ENCODE results near the gene ALPI.
A peak's percentile ranks its signal among the peaks of the same experiment; 100 is the strongest.
"Not testable (repeated sequence)": the region's sequence is repeated elsewhere in the genome, so short reads cannot be mapped to it uniquely, and the experiment has no call there.

The ALPI gene

GRCh38 chr2:232421189-232421785 lies 34.7 kb upstream of the ALPI start:
- DNase-seq, result no peak

GRCh38 chr2:232422051-232422450 lies 33.9 kb upstream of the ALPI start:
- DNase-seq, result no peak

DNA sequence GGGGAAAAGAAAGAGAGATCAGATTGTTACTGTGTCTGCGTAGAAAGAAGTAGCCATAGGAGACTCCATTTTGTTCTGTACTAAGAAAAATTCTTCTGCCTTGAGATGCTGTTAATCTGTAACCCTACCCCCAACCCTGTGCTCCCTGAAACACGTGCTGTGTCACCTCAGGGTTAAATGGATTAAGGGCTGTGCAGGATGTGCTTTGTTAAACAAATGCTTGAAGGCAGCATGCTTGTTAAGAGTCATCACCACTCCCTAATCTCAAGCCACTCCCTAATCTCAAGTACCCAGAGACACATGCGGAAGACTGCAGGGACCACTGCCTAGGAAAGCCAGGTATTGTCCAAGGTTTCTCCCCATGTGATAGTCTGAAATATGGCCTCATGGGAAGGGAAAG lies 33.0 kb upstream of the ALPI start:
- not testable (repeated sequence) for DNase-seq

- DNase-seq, result not testable (repeated sequence)
Observed at GRCh38 chr2:232423407-232423806, 32.5 kb upstream of the ALPI start.

- DNase-seq, result no peak
Observed at GRCh38 chr2:232431705-232432590, 24.0 kb upstream of the ALPI start.

DNA sequence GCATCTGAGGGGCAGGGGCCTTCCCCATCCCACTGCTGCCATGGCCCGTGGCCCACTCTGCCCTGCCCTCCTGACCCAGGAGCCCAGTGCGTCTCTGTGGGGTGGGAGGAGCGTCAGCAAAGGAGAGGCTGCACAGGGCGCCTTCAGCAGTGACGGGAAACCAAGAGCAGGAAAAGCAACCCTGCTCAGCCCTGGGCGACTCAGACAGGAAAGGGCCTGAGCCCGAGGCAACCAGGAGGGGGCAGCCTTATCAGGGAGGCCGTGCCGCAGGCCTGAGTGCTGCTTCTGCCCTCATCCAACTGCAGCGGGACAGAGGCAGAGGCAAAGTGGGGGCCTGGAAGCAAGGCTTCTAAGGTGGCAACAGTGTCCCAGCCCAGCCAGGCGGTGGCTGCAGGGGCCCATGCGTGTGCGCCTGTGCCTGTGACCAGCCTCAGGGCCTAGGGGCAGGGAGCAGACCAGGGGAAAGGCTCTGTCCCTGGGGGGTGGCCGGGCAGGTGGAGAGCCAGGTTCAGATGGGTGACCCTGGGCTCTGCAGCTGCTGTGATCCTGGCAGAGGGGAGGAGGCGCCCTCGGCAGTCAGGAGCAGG lies 23.3 kb upstream of the ALPI start:
- DNase-seq, result no peak

DNA sequence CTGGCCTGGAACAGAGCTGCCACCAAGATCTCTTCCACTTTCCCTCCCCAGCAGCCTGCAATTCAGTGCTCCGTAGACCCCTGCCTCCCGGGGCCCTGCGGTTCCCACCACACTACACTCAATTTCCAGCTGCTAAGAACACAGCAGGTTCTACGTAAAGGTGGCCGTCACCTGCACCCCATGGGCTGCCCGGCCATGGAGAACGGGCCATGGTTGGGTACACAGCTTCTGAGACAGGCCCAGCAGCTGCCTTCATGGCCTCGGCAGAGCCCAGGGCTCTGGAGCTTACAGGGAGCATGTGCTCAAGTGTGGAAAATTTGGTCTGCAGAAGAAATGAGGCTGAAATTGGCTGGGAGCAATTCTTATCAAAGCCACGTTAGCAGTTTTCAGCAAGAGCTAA lies 22.3 kb upstream of the ALPI start:
- not testable (repeated sequence) for DNase-seq

DNA sequence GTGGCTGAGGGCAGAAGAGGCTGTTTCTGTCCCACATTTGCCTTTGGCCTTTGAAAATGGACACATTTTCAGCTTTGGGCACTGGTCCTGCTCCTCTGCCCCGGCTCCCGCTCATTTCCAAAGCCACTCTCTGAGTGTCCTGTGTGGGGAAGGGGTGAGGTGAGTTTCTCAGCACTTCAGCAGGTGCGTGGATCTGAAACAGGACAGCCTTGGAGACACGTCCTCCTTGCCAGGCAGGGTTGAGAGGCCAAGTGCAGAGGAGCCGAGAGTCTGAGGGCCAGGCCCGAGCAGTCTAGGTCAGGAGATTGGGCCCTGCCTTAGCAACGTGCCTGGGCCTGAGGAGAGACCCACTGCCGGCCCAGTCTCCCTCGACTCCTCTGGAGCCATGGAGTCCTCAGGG lies 21.9 kb upstream of the ALPI start:
- DNase-seq, result no peak

GRCh38 chr2:232434563-232435374 lies 21.2 kb upstream of the ALPI start:
- DNase-seq, result no peak

- DNase-seq, result no peak
Observed at GRCh38 chr2:232435375-232435648, 20.6 kb upstream of the ALPI start.

GRCh38 chr2:232435805-232436204 lies 20.1 kb upstream of the ALPI start:
- DNase-seq, result no peak

GRCh38 chr2:232436381-232437194 lies 19.4 kb upstream of the ALPI start:
- DNase-seq, result no peak

GRCh38 chr2:232437195-232437571 lies 18.8 kb upstream of the ALPI start:
- DNase-seq, result no peak

GRCh38 chr2:232438091-232438490 lies 17.9 kb upstream of the ALPI start:
- DNase-seq, result no peak

GRCh38 chr2:232438951-232439757 lies 16.8 kb upstream of the ALPI start:
- no peak for DNase-seq

DNA sequence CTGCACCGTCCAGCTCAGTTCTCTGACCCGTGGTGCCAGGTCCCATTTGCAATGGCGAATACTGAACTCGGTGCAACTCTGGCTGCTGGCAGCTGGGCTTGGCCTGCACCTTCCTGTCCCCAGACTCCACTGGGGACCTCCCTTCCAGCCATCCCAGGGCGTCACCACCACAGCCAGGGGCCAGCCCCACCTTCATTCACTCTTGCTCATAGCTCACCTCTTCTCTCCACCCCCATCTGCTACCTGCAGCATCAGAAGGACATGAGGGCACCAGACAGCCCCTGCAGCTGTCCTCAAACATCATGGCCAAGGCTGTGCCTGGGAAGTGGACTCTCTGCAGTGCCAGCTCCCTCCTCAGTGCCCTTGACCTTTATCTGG lies 16.2 kb upstream of the ALPI start:
- no peak for DNase-seq

- DNase-seq, result peak; percentile 84
Observed at GRCh38 chr2:232440220-232441018, 15.5 kb upstream of the ALPI start.

GRCh38 chr2:232441147-232441651 lies 14.8 kb upstream of the ALPI start:
- no peak for DNase-seq

- DNase-seq, result not testable (repeated sequence)
Observed at GRCh38 chr2:232441922-232442321, 14.0 kb upstream of the ALPI start.

DNA sequence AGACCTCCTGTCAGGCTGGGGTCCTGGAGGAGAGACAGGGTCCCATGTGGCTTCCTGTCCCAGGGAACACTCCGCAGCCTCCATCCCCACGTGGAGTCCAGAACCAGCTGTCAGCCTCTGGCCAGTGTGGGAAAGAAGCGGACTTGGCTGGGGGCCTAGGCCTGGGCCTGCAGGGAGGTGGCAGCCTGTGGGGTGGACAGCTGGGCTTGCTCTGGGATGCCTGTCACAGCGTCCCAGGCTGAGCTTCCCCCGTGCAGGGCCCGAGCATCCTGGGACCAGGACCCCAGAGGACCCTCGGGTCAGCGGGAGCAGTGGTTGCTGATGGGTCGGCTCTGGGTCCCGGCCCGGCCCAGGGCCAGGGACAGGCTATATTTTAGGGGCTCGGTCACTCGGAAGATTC lies 13.5 kb upstream of the ALPI start:
- not testable (repeated sequence) for DNase-seq

DNA sequence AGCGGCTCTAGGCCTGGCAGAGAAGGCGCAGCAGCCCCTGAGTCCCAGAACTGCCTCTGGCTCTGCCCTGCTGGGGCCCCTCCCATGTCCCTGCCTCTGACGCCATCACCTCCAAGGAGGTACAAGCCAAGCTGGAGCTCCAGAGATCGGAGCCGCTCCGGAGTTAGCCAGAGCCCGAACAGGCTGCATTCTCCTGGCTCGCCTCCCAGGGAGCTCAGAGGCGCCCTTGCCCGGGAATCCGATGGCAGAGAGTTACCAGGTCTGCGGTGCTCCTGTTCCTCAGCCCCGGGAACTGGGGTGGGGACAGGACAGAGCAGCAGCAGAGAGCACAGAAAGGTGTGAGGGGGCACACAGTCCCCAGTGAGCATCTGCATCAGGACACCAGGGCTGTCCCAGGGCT lies 12.9 kb upstream of the ALPI start:
- not testable (repeated sequence) for DNase-seq

Data from effector CD4-positive, alpha-beta T cell (primary cell).